SKM-1 treated with dmso at 0.1 percent for 144 hours (cell line): ENCODE data around the gene MAN1B1.
A peak's percentile ranks its signal among the peaks of the same experiment; 100 is the strongest.

Experiments
- DNase-seq: peaks from one replicate; lab custom pipeline; 2025; ENCODE audit not compliant: unreplicated experiment; lab: John Stamatoyannopoulos, UW

Gene MAN1B1

DNA sequence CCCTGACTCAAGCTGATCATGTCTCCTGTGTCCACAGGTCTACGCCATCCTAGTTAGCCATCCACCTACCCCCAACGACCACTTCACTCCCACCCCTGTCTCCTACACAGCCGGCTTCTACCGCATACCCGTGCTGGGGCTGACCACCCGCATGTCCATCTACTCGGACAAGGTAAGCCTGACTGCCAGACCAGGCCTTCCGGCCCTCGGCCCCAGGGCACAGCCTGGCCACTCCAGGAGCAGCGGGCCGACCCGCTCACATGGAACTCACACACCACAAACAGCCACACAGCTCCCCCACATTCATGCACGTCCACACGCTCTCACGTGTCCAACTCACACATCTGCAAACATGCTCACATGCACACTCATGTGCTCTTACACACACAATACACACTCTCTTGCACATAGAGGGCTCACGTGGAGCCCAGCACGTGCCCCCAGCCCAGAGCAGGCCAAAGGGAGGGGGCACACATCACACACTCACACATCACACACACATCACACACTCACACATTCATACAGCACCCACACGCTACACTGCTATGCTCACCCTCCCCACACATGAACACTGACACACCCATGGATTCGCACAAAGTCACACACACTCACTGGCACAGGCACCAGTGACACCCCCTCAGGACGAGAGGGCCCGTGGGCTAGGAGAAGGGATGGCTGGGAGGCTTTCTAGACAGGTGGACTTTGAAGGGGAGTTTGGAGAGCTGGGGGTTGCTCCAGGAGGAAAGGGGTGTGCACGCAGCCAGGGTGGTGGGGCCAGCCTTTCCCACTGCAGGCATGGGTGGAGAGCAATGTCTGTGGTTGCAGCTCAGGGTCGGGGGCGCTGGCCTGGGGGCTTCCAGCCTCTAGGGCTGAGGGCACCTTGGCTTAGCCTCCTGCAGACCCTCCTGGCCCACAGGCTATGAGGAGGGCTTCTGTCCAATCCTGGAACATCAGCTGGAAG is 55.5 kb downstream of the MAN1B1 start:
- no peak for DNase-seq

DNA sequence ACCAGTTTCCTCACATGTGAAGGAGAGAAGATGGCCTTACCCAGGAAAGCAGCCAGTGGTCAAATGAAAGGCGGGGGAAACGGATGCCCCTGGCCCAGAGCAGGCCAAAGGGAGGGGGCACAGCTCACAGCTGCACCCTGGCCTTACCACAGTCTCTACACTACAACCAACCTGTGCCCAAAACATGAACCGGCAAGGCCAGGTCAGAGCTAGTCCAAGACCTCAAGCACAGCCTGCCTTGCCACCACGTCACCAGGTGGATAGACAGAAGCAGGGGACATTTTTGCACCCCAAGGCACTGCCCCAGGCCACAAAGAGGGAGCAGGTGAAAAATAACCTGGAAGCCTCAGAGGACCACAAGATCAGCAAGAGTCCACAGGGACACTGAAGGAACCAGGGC is 56.7 kb downstream of the MAN1B1 start:
- DNase-seq: no peak

DNA sequence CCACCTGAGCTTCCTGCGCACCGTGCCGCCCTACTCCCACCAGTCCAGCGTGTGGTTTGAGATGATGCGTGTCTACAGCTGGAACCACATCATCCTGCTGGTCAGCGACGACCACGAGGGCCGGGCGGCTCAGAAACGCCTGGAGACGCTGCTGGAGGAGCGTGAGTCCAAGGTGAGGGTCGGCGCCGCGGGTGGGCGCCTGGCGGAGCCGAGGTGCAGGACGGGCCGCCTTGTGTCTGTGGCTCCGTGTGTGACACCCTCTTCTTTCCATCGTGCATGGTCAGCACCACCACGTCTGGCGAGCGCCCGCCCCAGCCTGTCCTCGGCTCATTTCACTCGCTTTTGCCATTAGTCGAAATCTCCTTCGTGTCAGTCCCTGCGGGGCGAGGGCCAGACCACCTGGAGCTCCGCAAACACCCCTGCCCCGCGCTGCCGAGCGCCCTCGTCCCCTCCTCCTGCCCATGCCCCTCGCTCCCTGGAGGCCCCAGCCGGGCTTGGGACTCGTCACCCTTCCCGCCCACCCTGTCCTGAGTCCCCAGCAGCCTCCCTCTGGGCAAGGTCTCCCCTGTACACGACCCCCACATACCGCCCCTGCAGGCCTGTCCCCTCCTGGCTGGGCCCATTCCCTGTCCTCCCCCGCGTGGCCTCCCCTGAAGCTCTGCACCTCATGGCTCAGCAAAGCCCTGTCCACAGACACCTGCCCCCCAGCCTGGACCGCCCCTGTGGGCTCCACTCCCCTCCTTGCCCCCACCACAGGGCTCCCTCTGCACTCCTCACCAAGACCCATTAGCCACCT is 59.1 kb downstream of the MAN1B1 start:
- no peak for DNase-seq

DNA sequence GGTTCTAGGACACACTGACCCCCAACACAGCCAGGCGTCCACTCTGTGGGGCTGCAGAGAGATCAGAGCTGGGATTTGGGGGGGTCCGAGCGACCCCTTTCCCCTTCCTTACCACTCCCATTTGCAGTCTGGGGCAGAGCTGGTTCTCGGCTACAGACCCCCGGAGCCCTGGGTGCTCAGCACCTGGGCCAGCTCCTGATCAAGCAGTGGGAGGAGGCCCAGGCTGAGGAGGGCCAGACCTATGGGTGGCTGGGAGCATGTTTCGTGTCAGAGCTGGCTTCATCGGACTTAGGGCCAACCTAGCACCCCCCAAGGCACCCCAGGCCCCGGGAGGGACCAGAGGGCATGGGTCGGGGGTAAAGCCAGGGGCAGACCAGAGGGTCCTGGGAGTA is 59.7 kb downstream of the MAN1B1 start:
- DNase-seq: no peak

DNA sequence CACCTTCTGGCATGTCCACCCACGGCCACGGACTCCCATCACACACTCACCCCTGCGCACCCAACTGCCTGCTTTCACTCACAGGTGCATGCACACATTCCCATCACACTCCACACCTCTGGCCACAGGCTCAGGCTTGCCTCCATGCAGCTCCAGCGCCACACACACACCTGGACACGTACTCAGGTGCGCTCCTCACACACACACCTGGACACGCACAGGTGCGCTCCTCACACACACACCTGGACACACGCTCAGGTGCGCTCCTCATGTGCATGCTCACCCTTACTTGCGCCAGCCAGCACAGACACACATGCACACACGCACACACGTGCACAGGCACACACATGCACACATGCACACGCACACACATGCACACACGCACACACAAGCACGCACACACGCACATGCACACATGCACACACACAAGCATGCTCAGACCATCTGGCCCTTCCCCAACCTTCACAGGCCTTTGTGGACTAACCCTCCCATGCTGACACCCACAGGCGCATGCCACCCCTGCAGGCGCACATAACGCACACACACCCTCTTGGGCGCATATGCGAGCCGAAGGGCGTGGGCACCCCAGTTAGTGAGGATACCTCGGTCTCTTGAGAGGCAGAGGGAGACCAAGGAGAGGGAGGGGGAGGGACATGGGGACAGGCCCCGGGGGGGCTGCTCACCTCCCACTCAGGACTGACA is 60.5 kb downstream of the MAN1B1 start:
- no peak for DNase-seq

DNA sequence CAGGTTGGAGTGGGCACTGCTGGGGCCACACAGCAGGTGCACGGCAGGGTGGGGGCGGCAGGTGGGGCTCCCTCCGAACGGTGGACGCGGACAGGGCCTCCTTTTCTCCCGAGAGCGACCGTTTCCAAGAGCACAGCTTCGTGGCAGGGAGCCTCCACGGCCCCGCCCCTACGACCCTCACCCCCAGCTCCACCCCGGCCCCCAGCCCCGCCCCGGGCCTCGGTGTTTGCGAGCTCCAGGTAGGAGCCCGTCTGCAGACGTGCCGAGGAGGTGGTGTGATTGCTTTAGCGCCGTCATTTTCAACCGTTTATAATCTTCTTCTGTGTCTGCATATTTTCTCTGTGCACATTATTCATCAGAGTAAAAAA is 61.0 kb downstream of the MAN1B1 start:
- DNase-seq: no peak

DNA sequence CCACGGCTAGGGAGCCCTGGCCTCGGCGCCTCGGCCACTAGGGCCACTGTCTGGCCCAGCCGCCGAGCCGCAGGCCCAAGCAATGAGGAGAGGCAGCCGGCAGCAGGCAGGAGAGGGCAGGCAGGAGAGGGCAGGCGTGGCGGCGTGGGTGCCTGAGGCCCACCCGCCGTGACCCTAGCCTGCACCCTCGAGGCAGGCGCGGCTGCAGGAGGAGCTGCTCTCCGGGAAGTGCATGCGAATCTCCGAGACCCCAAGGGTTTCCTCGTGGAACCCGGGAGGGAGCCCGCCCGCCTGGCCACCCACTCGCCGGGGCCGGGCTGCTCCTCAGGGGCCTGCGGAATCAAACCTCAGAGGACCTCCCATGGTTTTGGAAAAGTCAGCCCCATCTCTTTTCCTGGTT is 61.5 kb downstream of the MAN1B1 start:
- no peak for DNase-seq

DNA sequence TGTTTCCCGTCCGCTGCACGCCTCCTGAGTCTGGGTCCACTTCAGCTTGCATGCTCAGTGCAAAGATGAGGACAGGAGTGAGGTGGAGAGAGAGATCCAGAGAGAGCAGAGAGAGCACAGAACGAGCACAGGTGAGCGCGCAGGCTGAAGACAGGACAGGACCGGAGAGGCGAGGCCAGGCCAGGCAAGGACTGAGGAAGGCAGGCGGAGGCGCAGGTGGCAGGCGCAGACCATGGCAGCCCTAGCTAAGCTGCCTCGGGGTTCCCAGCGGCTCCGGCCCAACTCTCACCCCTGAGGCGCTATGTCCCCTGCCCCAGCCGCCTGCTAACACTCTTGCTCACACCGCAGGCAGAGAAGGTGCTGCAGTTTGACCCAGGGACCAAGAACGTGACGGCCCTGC is 61.9 kb downstream of the MAN1B1 start:
- no peak for DNase-seq

DNA sequence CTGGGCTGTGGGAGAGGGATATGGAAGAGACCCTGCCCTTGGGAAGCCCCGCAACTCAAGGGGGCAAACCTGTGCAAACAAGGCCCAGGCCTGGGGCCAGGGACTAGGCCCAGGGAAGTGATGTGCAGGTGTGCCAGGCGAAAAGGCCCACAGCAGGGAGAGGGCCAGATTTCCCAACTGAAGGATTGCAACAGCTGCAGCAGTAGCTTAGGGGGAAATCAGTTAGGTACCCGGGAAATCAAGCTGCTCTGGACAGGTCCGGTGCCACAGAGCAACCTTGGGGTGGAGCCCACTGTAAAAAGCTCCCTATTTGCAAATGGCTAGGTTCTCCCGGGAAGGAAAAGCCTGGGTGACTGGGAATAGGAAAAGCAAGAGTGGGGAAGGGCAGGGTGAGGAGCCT is 62.6 kb downstream of the MAN1B1 start:
- no peak for DNase-seq

DNA sequence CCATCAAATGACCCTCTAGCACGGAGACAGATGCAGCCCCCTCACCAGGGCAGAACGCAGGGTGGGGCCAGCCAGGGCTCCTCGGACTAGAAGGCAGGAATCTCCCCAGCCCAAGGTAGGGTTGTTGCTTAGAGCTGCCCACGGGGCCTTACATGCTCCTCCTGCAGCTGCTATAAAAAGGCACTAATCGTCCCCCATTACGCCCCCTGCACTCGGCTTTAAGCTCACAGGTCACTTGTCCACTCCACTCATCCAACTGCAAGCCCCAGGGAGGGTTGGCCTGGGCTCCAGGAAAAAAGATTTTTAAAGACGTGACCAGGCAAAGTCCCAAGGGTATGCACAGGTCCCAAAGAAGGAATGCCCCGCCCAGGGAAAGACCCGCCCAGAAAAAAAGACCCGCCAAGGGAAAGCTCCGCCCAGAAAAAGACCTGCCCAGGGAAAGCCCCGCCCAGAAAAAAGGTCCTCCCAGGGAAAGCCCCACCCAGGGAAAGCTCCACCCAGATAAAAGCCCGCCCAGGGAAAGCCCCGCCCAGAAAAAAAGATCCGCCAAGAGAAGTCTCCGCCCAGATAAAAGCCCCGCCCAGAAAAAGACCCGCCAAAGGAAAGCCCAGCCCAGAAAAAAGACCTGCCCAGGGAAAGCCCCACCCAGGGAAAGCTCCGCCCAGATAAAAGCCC is 63.3 kb downstream of the MAN1B1 start:
- DNase-seq: peak; percentile 92

DNA sequence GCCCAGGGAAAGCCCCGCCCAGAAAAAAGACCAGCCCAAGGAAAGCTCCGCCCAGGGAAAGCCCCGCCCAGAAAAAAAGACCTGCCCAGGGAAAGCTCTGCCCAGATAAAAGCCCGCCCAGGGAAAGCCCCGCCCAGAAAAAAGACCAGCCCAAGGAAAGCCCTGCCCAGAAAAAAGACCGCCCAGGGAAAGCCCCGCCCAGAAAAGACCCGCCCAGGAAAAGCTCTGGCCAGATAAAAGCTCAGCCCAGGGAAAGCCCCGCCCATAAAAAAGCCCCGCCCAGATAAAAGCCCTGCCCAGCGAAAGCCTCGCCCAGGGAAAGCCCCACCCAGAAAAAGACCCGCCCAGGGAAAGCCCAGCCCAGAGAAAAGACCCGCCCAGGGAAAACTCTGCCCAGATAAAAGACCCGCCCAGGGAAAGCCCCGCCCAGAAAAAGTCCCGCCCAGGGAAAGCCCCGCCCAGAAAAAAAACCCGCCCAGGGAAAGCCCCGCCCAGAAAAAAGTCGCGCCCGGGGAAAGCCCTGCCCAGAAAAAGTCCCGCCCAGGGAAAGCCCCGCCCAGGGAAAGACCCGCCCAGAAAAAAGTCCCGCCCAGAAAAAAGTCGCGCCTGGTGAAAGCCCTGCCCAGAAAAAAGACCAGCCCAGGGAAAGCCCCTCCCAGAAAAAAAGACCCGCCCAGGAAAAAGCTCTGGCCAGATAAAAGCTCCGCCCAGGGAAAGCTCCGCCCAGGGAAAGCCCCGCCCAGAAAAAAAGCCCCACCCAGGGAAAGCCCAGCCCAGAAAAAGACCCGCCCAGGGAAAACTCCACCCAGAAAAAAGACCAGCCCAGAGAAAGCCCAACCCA is 64.1 kb downstream of the MAN1B1 start:
- peak; percentile 92 for DNase-seq

DNA sequence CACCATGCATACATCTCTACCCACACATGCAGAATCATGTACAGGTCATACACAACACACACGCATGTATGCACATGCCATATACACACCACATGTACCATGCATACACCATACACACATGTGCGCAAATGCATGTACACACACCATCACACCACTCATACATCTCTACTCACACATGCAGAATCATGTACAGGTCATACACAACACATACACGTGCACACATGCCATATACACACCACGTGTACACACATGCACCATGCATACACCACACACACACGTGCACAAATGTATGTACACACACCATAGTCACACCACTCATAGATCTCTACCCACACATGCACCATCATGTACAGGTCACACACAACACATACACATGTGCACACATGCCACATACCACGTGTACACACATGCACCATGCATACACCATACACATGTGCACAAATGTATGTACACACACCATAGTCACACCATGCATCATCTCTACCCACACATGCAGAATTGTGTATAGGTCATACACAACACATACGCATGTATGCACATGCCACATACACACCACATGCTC is 66.1 kb downstream of the MAN1B1 start:
- no peak for DNase-seq

DNA sequence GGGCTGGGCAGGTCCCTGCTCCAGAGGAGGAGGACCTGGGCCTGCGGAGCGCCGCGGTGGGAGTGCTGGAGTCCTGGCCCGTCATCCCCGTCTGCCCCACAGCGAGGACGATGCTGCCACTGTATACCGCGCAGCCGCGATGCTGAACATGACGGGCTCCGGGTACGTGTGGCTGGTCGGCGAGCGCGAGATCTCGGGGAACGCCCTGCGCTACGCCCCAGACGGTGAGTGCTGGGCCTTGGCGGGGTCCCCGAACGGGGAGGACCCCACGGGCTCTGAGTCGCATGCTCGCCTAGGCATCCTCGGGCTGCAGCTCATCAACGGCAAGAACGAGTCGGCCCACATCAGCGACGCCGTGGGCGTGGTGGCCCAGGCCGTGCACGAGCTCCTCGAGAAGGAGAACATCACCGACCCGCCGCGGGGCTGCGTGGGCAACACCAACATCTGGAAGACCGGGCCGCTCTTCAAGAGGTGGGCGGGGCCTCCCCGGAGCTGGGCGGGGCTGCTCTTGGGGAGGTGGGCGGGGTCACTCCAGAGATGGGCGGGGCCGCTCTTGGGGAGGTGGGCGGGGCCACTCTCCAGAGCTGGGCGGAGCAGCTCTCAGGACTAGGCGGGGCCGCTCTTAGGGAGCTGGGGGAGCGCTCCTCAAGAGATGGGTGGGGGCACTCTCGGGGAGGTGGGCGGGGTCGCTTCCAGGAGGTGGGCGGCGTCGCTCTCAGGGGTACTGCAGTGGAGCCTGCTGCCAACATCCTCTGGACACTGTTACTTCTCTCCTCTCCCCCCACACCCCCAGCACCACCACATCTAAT is 70.0 kb downstream of the MAN1B1 start:
- DNase-seq: no peak

DNA sequence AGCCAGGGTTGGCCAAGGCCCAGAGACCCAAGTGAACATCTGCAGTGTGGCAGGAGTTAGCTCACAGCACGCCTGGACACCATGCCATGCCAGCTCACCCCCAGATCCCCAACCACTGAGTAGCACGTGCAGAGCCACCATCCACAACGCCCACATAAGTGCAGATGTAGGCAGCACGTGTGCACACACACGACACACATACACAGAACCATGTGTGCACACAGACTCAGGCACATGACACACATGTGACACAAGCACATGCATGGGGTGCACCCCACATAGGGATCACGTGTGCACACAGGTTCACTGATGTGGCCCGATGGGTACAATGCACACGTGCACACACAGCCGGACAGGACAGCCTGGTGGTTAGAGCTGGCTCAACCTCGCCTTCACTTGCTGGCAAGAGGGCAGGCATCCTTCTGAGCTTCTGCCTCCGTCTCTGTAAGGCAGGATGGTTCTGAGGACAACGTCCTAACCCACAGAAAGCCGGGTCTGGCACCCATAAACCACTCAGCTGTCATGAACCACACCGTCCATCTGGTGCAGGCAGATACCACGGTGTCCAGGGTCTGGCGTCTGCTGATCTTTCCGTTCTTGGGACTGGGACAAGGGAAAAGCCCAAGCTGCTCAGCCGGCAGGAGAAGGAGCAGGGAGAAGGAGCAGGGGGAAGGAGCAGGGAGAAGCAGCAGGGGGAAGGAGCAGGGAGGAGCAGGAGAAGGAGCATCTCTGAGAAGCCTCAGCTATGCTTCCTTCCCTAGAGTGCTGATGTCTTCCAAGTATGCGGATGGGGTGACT is 71.0 kb downstream of the MAN1B1 start:
- no peak for DNase-seq

DNA sequence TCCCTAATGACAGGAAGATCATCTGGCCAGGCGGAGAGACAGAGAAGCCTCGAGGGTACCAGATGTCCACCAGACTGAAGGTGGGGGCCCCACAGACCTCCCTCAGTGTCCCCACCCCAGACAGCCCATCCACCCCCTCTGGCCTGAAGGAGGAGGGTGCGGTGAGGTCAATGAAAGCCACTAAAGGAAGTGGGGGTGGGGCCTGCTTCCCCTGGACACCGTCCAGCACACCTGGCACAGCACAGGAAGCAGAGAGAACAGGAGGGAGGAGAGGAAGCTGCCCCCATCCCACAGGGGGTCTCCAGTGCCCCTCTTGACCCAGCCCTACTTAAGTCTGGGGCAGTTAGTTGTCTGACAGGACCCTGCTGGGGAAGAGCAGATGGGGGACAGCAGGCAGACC is 71.8 kb downstream of the MAN1B1 start:
- DNase-seq: no peak
